Suprapubic skin (tissue), 3 donors: ENCODE data around the gene POLR2C.

Source experiments
- EP300 ChIP-seq: sonication (generic); formaldehyde crosslinking; IDR thresholded peaks from one replicate; pipeline ENCODE4 v1.6.1; 2017; ENCODE audit warnings: antibody characterized with exemption
- TF ChIP-seq, protein P1 (sequence below), 2 donors: fragments of 200-600 bp in 1 of 2; fragments of 450-650 bp in 1 of 2; sonication (generic) in 1 of 2; IDR thresholded peaks; one replicate each; pipeline ENCODE4 v1.5.1; 2016 to 2019; ENCODE audit warnings: antibody characterized with exemption in 2 of 2, mild to moderate bottlenecking in 1 of 2, moderate library complexity in 1 of 2

DNA sequence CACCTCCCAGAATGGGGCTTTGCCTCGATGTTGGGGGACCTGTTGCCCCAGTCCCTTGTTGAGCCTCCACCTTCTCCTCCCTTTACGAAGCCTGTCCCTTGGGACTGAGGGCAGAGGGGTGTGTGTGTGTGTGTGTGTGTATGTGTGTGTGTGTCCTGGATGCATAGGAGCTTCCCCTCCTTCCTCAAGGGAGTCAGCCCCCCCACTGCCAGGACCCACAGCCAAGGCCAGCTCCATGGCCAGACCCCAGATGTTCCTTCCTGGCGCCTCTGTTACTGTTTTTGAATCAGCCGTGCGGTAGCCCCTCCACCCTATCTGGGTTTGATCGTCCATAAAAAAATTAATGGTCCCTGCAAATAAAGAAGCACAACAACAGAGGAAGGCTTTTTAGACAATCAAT, 41.5 kb downstream of the POLR2C start:
- TF ChIP-seq, protein P1, sequence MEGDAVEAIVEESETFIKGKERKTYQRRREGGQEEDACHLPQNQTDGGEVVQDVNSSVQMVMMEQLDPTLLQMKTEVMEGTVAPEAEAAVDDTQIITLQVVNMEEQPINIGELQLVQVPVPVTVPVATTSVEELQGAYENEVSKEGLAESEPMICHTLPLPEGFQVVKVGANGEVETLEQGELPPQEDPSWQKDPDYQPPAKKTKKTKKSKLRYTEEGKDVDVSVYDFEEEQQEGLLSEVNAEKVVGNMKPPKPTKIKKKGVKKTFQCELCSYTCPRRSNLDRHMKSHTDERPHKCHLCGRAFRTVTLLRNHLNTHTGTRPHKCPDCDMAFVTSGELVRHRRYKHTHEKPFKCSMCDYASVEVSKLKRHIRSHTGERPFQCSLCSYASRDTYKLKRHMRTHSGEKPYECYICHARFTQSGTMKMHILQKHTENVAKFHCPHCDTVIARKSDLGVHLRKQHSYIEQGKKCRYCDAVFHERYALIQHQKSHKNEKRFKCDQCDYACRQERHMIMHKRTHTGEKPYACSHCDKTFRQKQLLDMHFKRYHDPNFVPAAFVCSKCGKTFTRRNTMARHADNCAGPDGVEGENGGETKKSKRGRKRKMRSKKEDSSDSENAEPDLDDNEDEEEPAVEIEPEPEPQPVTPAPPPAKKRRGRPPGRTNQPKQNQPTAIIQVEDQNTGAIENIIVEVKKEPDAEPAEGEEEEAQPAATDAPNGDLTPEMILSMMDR (IDR thresholded peaks at IDR 0.05) = no peak
- TF ChIP-seq EP300 = no peak
